H9 (cell line): ENCODE results near the gene SLC4A2. TPM values are rescaled to one million over a fixed set of nuclear protein-coding genes. Genes with fewer than 3 reads are reported as not detected.

ENCODE experiments used
- DNase-seq: peaks from one replicate; pipeline ENCODE4 v3.0.0-alpha.2; 2017
- H2AFZ ChIP-seq: one replicate; pipeline ENCODE4 v1.6.1; 2013; ENCODE audit warnings: mild to moderate bottlenecking, low read length, control low read depth, moderate library complexity
- H2AK5ac ChIP-seq: 2 replicates; pipeline ENCODE4 v1.6.1; 2013; ENCODE audit warnings: low read length, control low read depth, mixed read lengths; ENCODE audit not compliant: insufficient read length
- H2BK120ac ChIP-seq: one replicate; pipeline ENCODE4 v1.6.1; 2013; ENCODE audit warnings: low read depth, mild to moderate bottlenecking, low read length, control low read depth, inconsistent platforms; ENCODE audit not compliant: poor library complexity, severe bottlenecking
- H2BK12ac ChIP-seq: 2 replicates; pipeline ENCODE4 v1.6.1; 2013; ENCODE audit warnings: low read length, control low read depth, mixed read lengths, low read depth; ENCODE audit not compliant: insufficient read length
- H2BK15ac ChIP-seq: 2 replicates; pipeline ENCODE4 v1.6.1; 2013; ENCODE audit warnings: low read depth, low read length, control low read depth
- H2BK20ac ChIP-seq: one replicate; pipeline ENCODE4 v1.6.1; 2013; ENCODE audit warnings: low read depth, mild to moderate bottlenecking, low read length, control low read depth, inconsistent platforms; ENCODE audit not compliant: poor library complexity, severe bottlenecking
- H2BK5ac ChIP-seq: 2 replicates; pipeline ENCODE4 v1.6.1; 2013; ENCODE audit warnings: low read length, control low read depth, mixed read lengths; ENCODE audit not compliant: insufficient read length
- H3K14ac ChIP-seq: 2 replicates; pipeline ENCODE4 v1.6.1; 2013; ENCODE audit warnings: low read length, control low read depth; ENCODE audit not compliant: insufficient read depth
- H3K18ac ChIP-seq: 2 replicates; pipeline ENCODE4 v1.6.1; 2013; ENCODE audit warnings: low read depth, mild to moderate bottlenecking, mixed read lengths, low read length, control low read depth; ENCODE audit not compliant: insufficient read length
- H3K23ac ChIP-seq: 2 replicates; pipeline ENCODE4 v1.6.1; 2013; ENCODE audit warnings: low read length, control low read depth, mixed read lengths, low read depth; ENCODE audit not compliant: insufficient read length
- H3K23me2 ChIP-seq: 2 replicates; pipeline ENCODE4 v1.6.1; 2013; ENCODE audit warnings: low read depth, mild to moderate bottlenecking, mixed read lengths, low read length, control low read depth; ENCODE audit not compliant: insufficient read length, poor library complexity, severe bottlenecking
- H3K27ac ChIP-seq: 2 replicates; pipeline ENCODE4 v1.5.1; 2013; ENCODE audit warnings: low read length, control low read depth, mixed read lengths, low read depth; ENCODE audit not compliant: insufficient read length
- H3K27me3 ChIP-seq: 2 replicates; pipeline ENCODE4 v1.6.1; 2013; ENCODE audit warnings: low read length, control low read depth, inconsistent platforms; ENCODE audit not compliant: insufficient read depth
- H3K4ac ChIP-seq: 2 replicates; pipeline ENCODE4 v1.6.1; 2013; ENCODE audit warnings: low read depth, mild to moderate bottlenecking, control low read depth, inconsistent platforms, low read length, moderate library complexity
- H3K4me1 ChIP-seq: 2 replicates; pipeline ENCODE4 v1.6.1; 2013; ENCODE audit warnings: low read length, control low read depth, inconsistent platforms; ENCODE audit not compliant: insufficient read depth
- H3K4me2 ChIP-seq: 2 replicates; pipeline ENCODE4 v1.6.1; 2013; ENCODE audit warnings: low read length, control low read depth, mixed read lengths; ENCODE audit not compliant: insufficient read length, insufficient read depth
- H3K56ac ChIP-seq: 2 replicates; pipeline ENCODE4 v1.6.1; 2013; ENCODE audit warnings: low read depth, mild to moderate bottlenecking, mixed read lengths, low read length, control low read depth; ENCODE audit not compliant: insufficient read length
- H3K79me1 ChIP-seq: 2 replicates; pipeline ENCODE4 v1.6.1; 2013; ENCODE audit warnings: low read depth, mild to moderate bottlenecking, moderate library complexity, low read length, control low read depth, inconsistent platforms; ENCODE audit not compliant: insufficient read depth, poor library complexity, severe bottlenecking
- H3K79me2 ChIP-seq: 2 replicates; pipeline ENCODE4 v1.6.1; 2013; ENCODE audit warnings: low read length, control low read depth, inconsistent platforms; ENCODE audit not compliant: insufficient read depth
- H3K9ac ChIP-seq: 2 replicates; pipeline ENCODE4 v1.6.1; 2013; ENCODE audit warnings: low read length, control low read depth, mixed read lengths; ENCODE audit not compliant: insufficient read length; ENCODE audit errors: extremely low read depth
- H3K9me3 ChIP-seq: one replicate; pipeline ENCODE4 v1.6.1; 2013; ENCODE audit warnings: low read depth, low read length, inconsistent platforms; ENCODE audit not compliant: control insufficient read depth
- H3T11ph ChIP-seq: one replicate; pipeline ENCODE4 v1.6.1; 2013; ENCODE audit warnings: mild to moderate bottlenecking, low read length, control low read depth, inconsistent platforms
- H4K20me1 ChIP-seq: one replicate; pipeline ENCODE4 v1.6.1; 2013; ENCODE audit not compliant: control insufficient read depth, insufficient read length, insufficient read depth
- H4K5ac ChIP-seq: 2 replicates; pipeline ENCODE4 v1.6.1; 2013; ENCODE audit warnings: low read depth, mild to moderate bottlenecking, mixed read lengths, low read length, control low read depth; ENCODE audit not compliant: insufficient read length
- H4K8ac ChIP-seq: replicated peaks from 2 replicates; pipeline ENCODE4 v1.6.1; 2013; ENCODE audit warnings: low read length, control low read depth, mixed read lengths, low read depth; ENCODE audit not compliant: insufficient read length
- H4K91ac ChIP-seq: 2 replicates; pipeline ENCODE4 v1.6.1; 2013; ENCODE audit warnings: low read depth, mild to moderate bottlenecking, moderate library complexity, mixed read lengths, low read length, control low read depth; ENCODE audit not compliant: insufficient read length
- H3K27ac Mint-ChIP-seq, 3 experiments: 2 replicates in 2 of 3; 3 replicates in 1 of 3; pipeline ENCODE4 v1.8.0; 2020 to 2021; ENCODE audit warnings: mixed read lengths in 3 of 3, mild to moderate bottlenecking in 1 of 3, moderate library complexity in 1 of 3
- H3K27me3 Mint-ChIP-seq: 2 replicates; pipeline ENCODE4 v1.8.0; 2021; ENCODE audit warnings: low read depth, mild to moderate bottlenecking, moderate library complexity, mixed read lengths
- H3K36me3 Mint-ChIP-seq, 3 experiments: 2 replicates in 2 of 3; 3 replicates in 1 of 3; pipeline ENCODE4 v1.8.0; 2020 to 2021; ENCODE audit warnings: low read depth in 3 of 3, mixed read lengths in 3 of 3; ENCODE audit not compliant: insufficient read depth in 1 of 3
- H3K4me1 Mint-ChIP-seq, 2 experiments: 2 replicates each; pipeline ENCODE4 v1.8.0; 2020; ENCODE audit warnings: mixed read lengths in 2 of 2
- H3K4me3 Mint-ChIP-seq, 2 experiments: 2 replicates in 1 of 2; 3 replicates in 1 of 2; pipeline ENCODE4 v1.8.0; 2020 to 2021; ENCODE audit warnings: mild to moderate bottlenecking in 2 of 2, mixed read lengths in 2 of 2, moderate library complexity in 1 of 2
- H3K9me3 Mint-ChIP-seq, 2 experiments: 2 replicates in 1 of 2; 3 replicates in 1 of 2; pipeline ENCODE4 v1.8.0; 2020; ENCODE audit warnings: mild to moderate bottlenecking in 2 of 2, mixed read lengths in 2 of 2, moderate library complexity in 1 of 2
- WGBS: extraction: QIAGEN DNeasy Blood & Tissue Kit; methylation state at CpG from one replicate; pipeline ENCODE4 v1.1.7; 2013; ENCODE audit warnings: missing lambda C conversion rate, low lambda C conversion rate, mixed read lengths; ENCODE audit not compliant: insufficient read length; ENCODE audit errors: extremely low coverage; 5-methylcytosine and 5-hydroxymethylcytosine counted together
- total RNA-seq: library from RNA; stranded (reverse); gene quantifications from 2 replicates; pipeline ENCODE4 v1.2.1, GENCODE V29; 2021
- TF ChIP-seq, protein P1 (sequence below): fragments of 200-600 bp; sonication (generic); conservative IDR thresholded peaks from 3 replicates; pipeline ENCODE4 v1.8.0; 2021; ENCODE audit warnings: antibody characterized with exemption, mild to moderate bottlenecking

Gene SLC4A2
- total RNA-seq, 1 experiment from 2014 or later: 136 TPM

GRCh38 chr7:151121380-151122170 is 62.2 kb downstream of the SLC4A2 start:
- H3K9me3 Mint-ChIP-seq: no peaks in the 10 kb centered on the region
- H3K27ac ChIP-seq: no peak overlapping the region
- no CpG with 5 or more reads among the region's 30 CpGs for WGBS
- peaks cover 13% of the 10 kb centered on the region for H3K27me3 Mint-ChIP-seq
- no peak overlapping the region for H2BK5ac ChIP-seq
- H3K9me3 ChIP-seq: no peaks in the 10 kb centered on the region
- no peak overlapping the region for H2BK15ac ChIP-seq
- H3K56ac ChIP-seq: no peak overlapping the region
- no peak overlapping the region for H3K27ac Mint-ChIP-seq
- H3K4ac ChIP-seq: no peak overlapping the region
- no peak overlapping the region for H2AFZ ChIP-seq
- H3K79me2 ChIP-seq: no peaks in the 10 kb centered on the region; the same call in 1 of the 2 replicates
- H3K4me3 Mint-ChIP-seq: no peak overlapping the region; a peak in 1 of 5 replicates
- H3K23ac ChIP-seq: no peak overlapping the region
- no peak overlapping the region for H2BK20ac ChIP-seq
- no peak overlapping the region for H3K4me2 ChIP-seq
- H3K36me3 Mint-ChIP-seq: peaks cover 33 to 60% (median 51%) of the 10 kb centered on the region in 3 experiments
- no peak overlapping the region for H2AK5ac ChIP-seq
- no peak overlapping the region for H2BK120ac ChIP-seq
- peaks cover 7% of the 10 kb centered on the region for H3K23me2 ChIP-seq
- H4K20me1 ChIP-seq: no peaks in the 10 kb centered on the region
- no peak overlapping the region for H4K8ac ChIP-seq
- no peak overlapping the region for H4K5ac ChIP-seq
- no peaks in the 10 kb centered on the region for H3K79me1 ChIP-seq
- DNase-seq: no peak
- H3K27me3 ChIP-seq: no peaks in the 10 kb centered on the region
- H3K14ac ChIP-seq: no peak overlapping the region
- TF ChIP-seq, protein P1, sequence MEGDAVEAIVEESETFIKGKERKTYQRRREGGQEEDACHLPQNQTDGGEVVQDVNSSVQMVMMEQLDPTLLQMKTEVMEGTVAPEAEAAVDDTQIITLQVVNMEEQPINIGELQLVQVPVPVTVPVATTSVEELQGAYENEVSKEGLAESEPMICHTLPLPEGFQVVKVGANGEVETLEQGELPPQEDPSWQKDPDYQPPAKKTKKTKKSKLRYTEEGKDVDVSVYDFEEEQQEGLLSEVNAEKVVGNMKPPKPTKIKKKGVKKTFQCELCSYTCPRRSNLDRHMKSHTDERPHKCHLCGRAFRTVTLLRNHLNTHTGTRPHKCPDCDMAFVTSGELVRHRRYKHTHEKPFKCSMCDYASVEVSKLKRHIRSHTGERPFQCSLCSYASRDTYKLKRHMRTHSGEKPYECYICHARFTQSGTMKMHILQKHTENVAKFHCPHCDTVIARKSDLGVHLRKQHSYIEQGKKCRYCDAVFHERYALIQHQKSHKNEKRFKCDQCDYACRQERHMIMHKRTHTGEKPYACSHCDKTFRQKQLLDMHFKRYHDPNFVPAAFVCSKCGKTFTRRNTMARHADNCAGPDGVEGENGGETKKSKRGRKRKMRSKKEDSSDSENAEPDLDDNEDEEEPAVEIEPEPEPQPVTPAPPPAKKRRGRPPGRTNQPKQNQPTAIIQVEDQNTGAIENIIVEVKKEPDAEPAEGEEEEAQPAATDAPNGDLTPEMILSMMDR: no peak
- no peak overlapping the region for H3K18ac ChIP-seq
- no peak overlapping the region for H2BK12ac ChIP-seq
- H3K9ac ChIP-seq: no peak overlapping the region
- no peak overlapping the region for H3T11ph ChIP-seq
- H4K91ac ChIP-seq: no peak overlapping the region
- peaks cover 19 to 20% of the 10 kb centered on the region in 2 experiments for H3K4me1 Mint-ChIP-seq
- H3K4me1 ChIP-seq: peaks cover 3% of the 10 kb centered on the region; the same call in 1 of the 2 replicates
